Colonic mucosa (tissue), 4 donors: ENCODE results near the gene TMEM132D. TPM values are rescaled to one million over a fixed set of nuclear protein-coding genes. Genes with fewer than 3 reads are reported as not detected.

Experiments used
- DNase-seq: peaks from one replicate; pipeline ENCODE4 v3.0.0-alpha.2; 2020
- H3K27ac ChIP-seq: fragments of 200-600 bp; one replicate; pipeline ENCODE4 v1.8.0; 2021
- H3K27me3 ChIP-seq: fragments of 200-600 bp; one replicate; pipeline ENCODE4 v1.8.0; 2021
- H3K36me3 ChIP-seq: fragments of 200-600 bp; one replicate; pipeline ENCODE4 v1.8.0; 2021
- H3K4me1 ChIP-seq: fragments of 200-600 bp; one replicate; pipeline ENCODE4 v1.8.0; 2021; ENCODE audit warnings: mild to moderate bottlenecking
- H3K4me3 ChIP-seq: fragments of 200-600 bp; one replicate; pipeline ENCODE4 v1.8.0; 2021
- H3K9ac ChIP-seq, 2 donors: one replicate each; pipeline ENCODE4 v1.7.0; 2013; ENCODE audit warnings: control low read depth in 2 of 2, low read depth in 2 of 2, low read length in 2 of 2
- H3K9me3 ChIP-seq: fragments of 200-600 bp; one replicate; pipeline ENCODE4 v1.8.0; 2021
- intact Hi-C: fragments of 100-400 bp; cut with DNase I; formaldehyde crosslinking; loops from one replicate; pipeline ENCODE4 v1.14.1; 2022
- total RNA-seq, 2 donors: library from RNA; stranded (reverse); fragmentation: NEBNext Ultra II Directional in 1 of 2; extraction: Animal tissue kit (Norgen Biotek cat#: 25700) in 1 of 2; gene quantifications; one replicate each; pipeline ENCODE4 v1.2.1, GENCODE V29; 2021
- TF ChIP-seq, protein P1 (sequence below): fragments of 200-600 bp; IDR thresholded peaks from one replicate; pipeline ENCODE4 v1.8.0; 2022; ENCODE audit warnings: antibody characterized with exemption, mild to moderate bottlenecking
- donor health status: healthy.
- donor health status: DM: no; HTN: no; CAD: no.
- donor health status: DM: no; HTN: no; CAD: no.

Gene TMEM132D
- total RNA-seq, 2 donors from 2014 or later = 0.17 to 0.32 TPM

DNA sequence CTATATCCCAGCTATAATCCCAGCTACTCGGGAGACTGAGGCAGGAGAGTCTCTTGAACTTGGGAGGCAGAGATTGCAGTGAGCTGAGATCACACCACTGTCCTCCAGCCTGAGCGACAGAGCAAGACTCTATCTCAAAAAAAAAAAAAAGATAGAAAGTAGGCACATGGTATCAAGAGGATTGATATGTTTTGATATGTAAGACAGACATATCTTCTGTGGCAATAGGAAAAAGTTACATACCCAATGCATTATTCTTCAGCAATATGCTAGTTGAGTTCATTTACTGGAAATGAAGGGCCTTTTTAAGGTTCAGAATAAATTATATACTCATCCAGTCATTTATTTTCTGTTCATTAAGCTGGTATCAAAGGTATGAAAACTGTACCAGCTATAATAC is 657.2 kb downstream of the TMEM132D start:
- TF ChIP-seq, protein P1, sequence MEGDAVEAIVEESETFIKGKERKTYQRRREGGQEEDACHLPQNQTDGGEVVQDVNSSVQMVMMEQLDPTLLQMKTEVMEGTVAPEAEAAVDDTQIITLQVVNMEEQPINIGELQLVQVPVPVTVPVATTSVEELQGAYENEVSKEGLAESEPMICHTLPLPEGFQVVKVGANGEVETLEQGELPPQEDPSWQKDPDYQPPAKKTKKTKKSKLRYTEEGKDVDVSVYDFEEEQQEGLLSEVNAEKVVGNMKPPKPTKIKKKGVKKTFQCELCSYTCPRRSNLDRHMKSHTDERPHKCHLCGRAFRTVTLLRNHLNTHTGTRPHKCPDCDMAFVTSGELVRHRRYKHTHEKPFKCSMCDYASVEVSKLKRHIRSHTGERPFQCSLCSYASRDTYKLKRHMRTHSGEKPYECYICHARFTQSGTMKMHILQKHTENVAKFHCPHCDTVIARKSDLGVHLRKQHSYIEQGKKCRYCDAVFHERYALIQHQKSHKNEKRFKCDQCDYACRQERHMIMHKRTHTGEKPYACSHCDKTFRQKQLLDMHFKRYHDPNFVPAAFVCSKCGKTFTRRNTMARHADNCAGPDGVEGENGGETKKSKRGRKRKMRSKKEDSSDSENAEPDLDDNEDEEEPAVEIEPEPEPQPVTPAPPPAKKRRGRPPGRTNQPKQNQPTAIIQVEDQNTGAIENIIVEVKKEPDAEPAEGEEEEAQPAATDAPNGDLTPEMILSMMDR = no peak
- H3K4me3 ChIP-seq = no peak overlapping the region
- H3K27ac ChIP-seq = no peak overlapping the region
- H3K9me3 ChIP-seq = no peaks in the 10 kb centered on the region
- intact Hi-C loops = no loop called here
- no peaks in the 10 kb centered on the region for H3K36me3 ChIP-seq
- H3K4me1 ChIP-seq = no peaks in the 10 kb centered on the region
- H3K27me3 ChIP-seq = no peaks in the 10 kb centered on the region
- no peak overlapping the region for H3K9ac ChIP-seq
- no peak for DNase-seq

DNA sequence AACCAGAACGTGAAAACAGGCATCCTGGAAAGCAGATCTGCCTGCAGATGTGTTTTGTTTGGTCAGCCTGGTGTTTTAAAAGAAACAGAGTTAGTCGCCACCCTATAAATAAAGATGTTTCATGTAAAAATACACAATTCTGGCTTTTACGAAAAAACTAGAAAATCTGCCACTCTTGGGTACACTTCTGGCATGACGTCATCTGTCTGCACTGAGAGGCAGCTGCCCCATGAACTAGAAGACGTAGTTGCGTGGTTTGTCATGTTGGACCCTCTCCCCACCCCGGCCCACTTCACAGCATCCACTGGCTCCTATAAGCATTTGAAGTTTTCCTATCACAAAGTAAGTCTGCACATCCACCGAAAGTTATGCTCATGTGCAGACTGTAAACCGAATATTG is 658.1 kb downstream of the TMEM132D start:
- Histone ChIP-seq H3K4me3 (no peak overlapping the region), H3K36me3 (no peaks in the 10 kb centered on the region), H3K9ac (no peak overlapping the region), H3K9me3 (no peaks in the 10 kb centered on the region), H3K4me1 (no peaks in the 10 kb centered on the region), H3K27me3 (no peaks in the 10 kb centered on the region), H3K27ac (no peak overlapping the region)
- no peak for DNase-seq
- intact Hi-C loops = no loop called here
- TF ChIP-seq, protein P1 = no peak

DNA sequence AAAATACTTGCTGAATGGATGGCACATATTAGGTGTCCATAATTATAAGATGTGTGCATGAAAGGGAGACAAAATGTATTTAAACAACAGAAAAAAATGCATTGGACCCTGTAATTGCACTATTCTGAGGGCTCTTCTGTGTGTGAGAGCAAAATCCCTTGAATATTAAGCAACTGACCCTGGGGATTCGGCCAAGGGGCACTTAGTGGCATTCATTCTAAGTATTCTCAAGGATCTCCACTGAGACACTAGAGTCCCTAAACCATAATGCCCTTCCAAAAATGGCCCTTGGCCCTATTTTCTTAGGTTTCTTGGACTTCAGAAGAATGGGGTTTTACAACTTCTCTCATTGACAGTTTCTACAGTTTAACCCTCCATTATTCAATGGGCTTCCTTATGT is 662.0 kb downstream of the TMEM132D start:
- Histone ChIP-seq H3K9me3 (no peaks in the 10 kb centered on the region), H3K4me3 (no peak overlapping the region), H3K4me1 (no peaks in the 10 kb centered on the region), H3K27me3 (no peaks in the 10 kb centered on the region), H3K27ac (no peak overlapping the region), H3K36me3 (no peaks in the 10 kb centered on the region), H3K9ac (no peak overlapping the region)
- no peak for DNase-seq
- TF ChIP-seq, protein P1 = no peak
- intact Hi-C loops = no loop called here

DNA sequence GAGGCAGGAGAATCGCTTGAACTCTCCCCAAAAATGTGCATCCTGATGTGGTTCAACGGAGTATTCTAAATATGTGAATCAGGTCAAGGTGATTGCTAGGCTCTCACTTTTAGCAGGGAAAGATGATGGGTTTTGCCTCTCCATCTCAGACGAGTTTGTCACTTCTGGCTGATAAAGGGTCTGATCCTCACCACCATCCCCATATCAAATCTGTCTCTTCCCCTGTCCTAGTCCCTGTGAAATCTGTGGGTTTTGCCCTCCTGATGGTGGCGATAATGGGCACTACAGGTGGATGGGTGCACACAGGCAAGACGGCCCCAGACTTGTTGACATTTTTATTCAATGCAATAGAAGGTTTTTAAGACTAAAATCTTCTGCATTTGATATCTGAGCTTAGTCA is 665.9 kb downstream of the TMEM132D start:
- H3K27me3 ChIP-seq = no peaks in the 10 kb centered on the region
- TF ChIP-seq, protein P1 = no peak
- H3K9me3 ChIP-seq = no peaks in the 10 kb centered on the region
- H3K4me3 ChIP-seq = no peak overlapping the region
- no peak for DNase-seq
- H3K36me3 ChIP-seq = no peaks in the 10 kb centered on the region
- H3K4me1 ChIP-seq = no peaks in the 10 kb centered on the region
- H3K27ac ChIP-seq = no peak overlapping the region
- intact Hi-C loops = no loop called here
- H3K9ac ChIP-seq = no peak overlapping the region

DNA sequence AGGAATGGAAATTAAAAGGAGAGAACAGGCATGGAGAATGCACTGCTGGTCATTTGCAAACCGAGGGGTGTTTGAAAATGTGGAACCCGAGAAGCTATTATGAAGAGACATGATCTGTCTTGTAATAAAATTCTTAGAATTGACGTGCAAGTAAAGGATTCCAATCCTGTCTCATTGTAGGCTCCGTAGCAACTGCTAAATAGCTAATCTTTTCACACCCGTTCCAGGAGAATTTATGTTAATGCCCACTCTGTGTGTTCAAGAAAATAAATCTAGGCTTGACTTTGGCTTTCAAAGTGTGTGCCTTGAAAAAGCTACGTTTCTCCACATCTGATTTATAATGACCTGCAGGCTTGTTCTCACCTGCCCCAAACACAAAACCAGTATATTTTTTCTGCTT is 669.6 kb downstream of the TMEM132D start:
- Histone ChIP-seq H3K9me3 (no peaks in the 10 kb centered on the region), H3K4me3 (no peak overlapping the region), H3K27ac (no peak overlapping the region), H3K4me1 (no peaks in the 10 kb centered on the region), H3K27me3 (no peaks in the 10 kb centered on the region), H3K9ac (no peak overlapping the region), H3K36me3 (no peaks in the 10 kb centered on the region)
- intact Hi-C loops = no loop called here
- TF ChIP-seq, protein P1 = no peak
- no peak for DNase-seq

DNA sequence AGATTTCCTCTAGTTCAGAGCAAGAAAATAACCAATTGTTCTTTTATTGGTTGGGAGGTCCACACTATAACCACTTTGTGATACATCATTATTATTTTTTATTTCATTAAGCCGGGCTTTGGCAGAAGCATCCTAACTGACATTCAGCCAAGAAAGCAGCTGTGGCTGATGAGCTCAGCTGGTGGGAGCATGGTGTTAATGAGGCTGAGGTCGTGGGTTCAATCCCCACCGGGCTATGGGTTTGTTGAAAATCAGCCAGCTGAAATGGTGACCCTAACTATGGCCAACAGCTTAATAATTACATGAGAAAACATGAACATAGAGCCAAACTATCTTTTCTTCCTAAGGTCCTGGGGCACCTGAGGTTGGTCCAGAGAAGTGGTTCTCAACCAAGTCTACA is 672.3 kb downstream of the TMEM132D start:
- Histone ChIP-seq H3K4me1 (no peaks in the 10 kb centered on the region), H3K27me3 (no peaks in the 10 kb centered on the region), H3K4me3 (no peak overlapping the region), H3K36me3 (no peaks in the 10 kb centered on the region), H3K9ac (no peak overlapping the region), H3K9me3 (no peaks in the 10 kb centered on the region), H3K27ac (no peak overlapping the region)
- no peak for DNase-seq
- TF ChIP-seq, protein P1 = no peak
- intact Hi-C loops = no loop called here
